K562 (cell line): Measurements from ENCODE around the gene MEF2D.

Source experiments
- BHLHE40 ChIP-seq: IDR thresholded peaks from 2 replicates; pipeline ENCODE4 v1.6.1; 2011; ENCODE audit warnings: low read length, improper control_type of control experiment
- CCAR2 ChIP-seq: fragments of 200-400 bp; formaldehyde crosslinking; IDR thresholded peaks from 2 replicates; pipeline ENCODE4 v1.6.1; 2017; ENCODE audit warnings: mild to moderate bottlenecking, low read depth, low read length
- CTCF ChIP-seq, 3 experiments: IDR thresholded peaks in 2 of 3; conservative IDR thresholded peaks in 1 of 3; 2 replicates each; pipeline ENCODE4 v1.5.1; 2011 to 2012; ENCODE audit warnings: low read length in 3 of 3, mild to moderate bottlenecking in 3 of 3, control low read depth in 2 of 3, improper control_type of control experiment in 1 of 3, inconsistent platforms in 1 of 3, low read depth in 1 of 3, mixed read lengths in 1 of 3, moderate library complexity in 1 of 3; ENCODE audit not compliant: insufficient read depth in 2 of 3
- DMBX1 ChIP-seq: fragments of 250-450 bp; sonication (Bioruptor Pico); IDR thresholded peaks from 2 replicates; pipeline ENCODE4 v1.8.0; 2022; ENCODE audit warnings: inconsistent platforms, mild to moderate bottlenecking, moderate library complexity, borderline replicate concordance
- EP300 ChIP-seq: IDR thresholded peaks from 2 replicates; pipeline ENCODE4 v1.6.1; 2012; ENCODE audit warnings: low read length, improper control_type of control experiment
- NR2C1 ChIP-seq, 2 experiments: fragments of 450-650 bp; IDR thresholded peaks; 2 replicates each; pipeline ENCODE4 v1.6.1; 2017; ENCODE audit warnings: mild to moderate bottlenecking in 2 of 2, antibody characterized with exemption in 1 of 2, inconsistent platforms in 1 of 2, missing compliant biosample characterization in 1 of 2, missing genetic modification characterization in 1 of 2
- POLR2H ChIP-seq: IDR thresholded peaks from 2 replicates; pipeline ENCODE4 v1.6.1; 2016; ENCODE audit warnings: missing genetic modification characterization, low read depth, mild to moderate bottlenecking, control low read depth, missing compliant biosample characterization, moderate library complexity
- RAD21 ChIP-seq, 2 experiments: fragments of 250-450 bp in 1 of 2; fragments of 450-650 bp in 1 of 2; sonication (Bioruptor Pico) in 1 of 2; formaldehyde crosslinking in 1 of 2; IDR thresholded peaks in 1 of 2; conservative IDR thresholded peaks in 1 of 2; 2 replicates each; pipeline versions ENCODE4 v1.4.0 to v1.8.0; 2020 to 2022; ENCODE audit warnings: mild to moderate bottlenecking in 2 of 2, moderate library complexity in 1 of 2
- SPI1 ChIP-seq: IDR thresholded peaks from 2 replicates; pipeline ENCODE4 v1.6.1; 2011; ENCODE audit warnings: low read depth, low read length, control low read depth, borderline replicate concordance
- ZFX ChIP-seq: sonication (generic); formaldehyde crosslinking; IDR thresholded peaks from 2 replicates; pipeline ENCODE4 v1.8.0; 2022; ENCODE audit warnings: mild to moderate bottlenecking, missing genetic modification reagents, moderate library complexity
- ZNF121 ChIP-seq: sonication (generic); formaldehyde crosslinking; conservative IDR thresholded peaks from 2 replicates; pipeline ENCODE4 v1.8.0; 2022; ENCODE audit warnings: missing genetic modification reagents
- ZNF445 ChIP-seq: fragments of 250-450 bp; sonication (Bioruptor Pico); IDR thresholded peaks from 2 replicates; pipeline ENCODE4 v1.4.0; 2020; ENCODE audit warnings: low read depth, mild to moderate bottlenecking, moderate library complexity

DNA sequence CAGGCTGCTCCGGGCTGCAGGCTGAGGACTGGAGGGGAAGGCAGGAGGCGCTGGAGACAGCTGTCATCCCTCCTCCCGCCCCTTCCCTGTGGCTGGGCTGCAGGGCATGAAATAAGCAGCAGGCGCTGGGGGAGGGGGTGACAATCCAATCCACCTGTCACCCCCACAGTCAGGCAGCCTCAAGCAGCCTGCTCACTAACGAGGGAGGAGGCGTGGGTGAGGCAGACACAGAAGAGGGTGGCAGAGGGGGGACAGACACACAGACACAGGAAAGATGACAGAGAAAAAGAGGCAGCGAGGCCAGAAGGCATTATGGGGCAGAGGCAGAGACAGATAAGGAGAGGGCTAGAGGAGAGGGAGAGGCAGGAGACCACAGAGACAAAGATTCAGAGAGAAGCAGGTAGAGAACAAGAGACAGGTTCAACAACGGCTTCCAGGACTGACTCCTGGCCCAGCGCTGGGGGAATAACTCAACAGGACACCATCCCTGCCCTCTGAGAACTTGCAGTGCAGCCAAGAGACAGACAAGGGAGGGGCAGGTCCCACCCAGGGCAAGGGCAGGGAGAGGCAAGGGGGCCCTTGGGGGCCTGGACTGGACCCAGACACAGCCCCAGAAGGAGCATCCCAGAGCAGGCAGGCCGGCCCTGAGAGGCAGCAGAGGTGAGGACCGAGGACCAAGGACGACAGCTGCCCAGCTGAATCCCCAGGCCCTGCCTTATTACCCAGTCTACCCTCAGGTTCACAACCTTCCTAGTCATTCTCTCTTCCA is 11.2 kb downstream of the MEF2D start:
- TF ChIP-seq CTCF (IDR thresholded peaks at IDR 0.05 in 2 of 3, conservative IDR thresholded peaks at IDR 0.05 in 1 of 3; ENCODE audit: insufficient read depth in 2 of 3, low read depth in 1 of 3, low read length in 3 of 3) (peak; percentile 17 to 42 (median 37); a peak in 3 of 6 replicates), NR2C1 (IDR thresholded peaks at IDR 0.05) (no peak), NR2C1 (tag; IDR thresholded peaks at IDR 0.05) (no peak), ZNF445 (no peak), DMBX1 (CRISPR knock-in tag) (no peak), RAD21 (CRISPR knock-in tag; conservative IDR thresholded peaks at IDR 0.05 in 1 of 2, IDR thresholded peaks at IDR 0.05 in 1 of 2) (peak in 1 of 2 experiments; percentile 38; a peak in 2 of 4 replicates), ZFX (CRISPR knock-in tag) (no peak), EP300 (no peak), ZNF121 (CRISPR knock-in tag) (no peak), CCAR2 (no peak), SPI1 (no peak), POLR2H (tag) (no peak), BHLHE40 (no peak)
